Fibroblast of skin of back (primary cell): ENCODE measurements around the gene PRSS53. TPM values are rescaled to one million over a fixed set of nuclear protein-coding genes. Genes with fewer than 3 reads are reported as not detected.
"Not testable (repeated sequence)": the region's sequence is repeated elsewhere in the genome, so short reads cannot be mapped to it uniquely, and the experiment has no call there.

Experiments
- DNase-seq: peaks from one replicate; pipeline ENCODE4 v3.0.0-alpha.2; 2013
- polyA plus RNA-seq, 2 experiments: library from polyadenylated mRNA; unstranded; fragments of 120-200 nt; gene quantifications; one replicate each; pipeline ENCODE4 v1.2.1, GENCODE V29; 2013; ENCODE audit not compliant: insufficient read length in 2 of 2

The PRSS53 gene
- polyA plus RNA-seq (2013, experiment 1 of 2; ENCODE audit: insufficient read length) = 3.3 TPM
- polyA plus RNA-seq (2013, experiment 2 of 2; ENCODE audit: insufficient read length) = 3.0 TPM

- DNase-seq = no peak
Measured at GRCh38 chr16:31088459-31089183, at the start of gene PRSS53. Gene PRSS53, minus strand, starts transcription at chr16:31088943. Its CDS starts 134 bp downstream, at chr16:31088809.

DNA sequence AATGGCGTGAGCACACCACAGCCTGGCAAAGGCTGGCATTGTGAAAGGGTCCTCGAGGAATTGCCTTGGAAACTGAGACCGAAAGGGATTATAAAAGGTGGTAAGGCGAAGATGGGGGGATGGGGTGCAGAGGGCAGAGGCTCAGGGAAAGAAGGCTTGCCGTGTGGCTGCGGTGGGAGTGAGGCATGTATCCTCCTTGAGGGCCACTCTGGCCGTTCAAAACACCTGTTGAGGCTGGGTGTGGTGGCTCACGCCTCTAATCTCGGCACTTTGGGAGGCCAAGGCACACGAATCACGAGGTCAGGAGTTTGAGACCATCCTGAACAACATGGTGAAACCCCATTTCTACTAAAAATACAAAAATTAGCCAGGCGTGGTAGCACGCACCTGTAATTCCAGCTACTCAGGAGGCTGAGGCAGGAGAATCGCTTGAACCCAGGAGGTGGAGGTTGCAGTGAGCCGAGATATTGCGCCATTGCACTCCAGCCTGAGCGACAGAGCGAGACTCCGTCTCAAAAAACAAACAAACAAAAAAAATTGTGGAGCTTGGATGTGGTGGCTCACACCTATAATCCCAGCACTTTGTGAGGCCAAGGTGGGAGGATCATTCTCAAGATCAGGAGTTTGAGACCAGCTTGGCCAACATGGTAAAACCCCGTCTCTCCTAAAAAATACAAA, 48.2 kb upstream of the PRSS53 start:
- DNase-seq = not testable (repeated sequence)

- DNase-seq = no peak
Measured at GRCh38 chr16:31136287-31136662, 47.5 kb upstream of the PRSS53 start.

DNA sequence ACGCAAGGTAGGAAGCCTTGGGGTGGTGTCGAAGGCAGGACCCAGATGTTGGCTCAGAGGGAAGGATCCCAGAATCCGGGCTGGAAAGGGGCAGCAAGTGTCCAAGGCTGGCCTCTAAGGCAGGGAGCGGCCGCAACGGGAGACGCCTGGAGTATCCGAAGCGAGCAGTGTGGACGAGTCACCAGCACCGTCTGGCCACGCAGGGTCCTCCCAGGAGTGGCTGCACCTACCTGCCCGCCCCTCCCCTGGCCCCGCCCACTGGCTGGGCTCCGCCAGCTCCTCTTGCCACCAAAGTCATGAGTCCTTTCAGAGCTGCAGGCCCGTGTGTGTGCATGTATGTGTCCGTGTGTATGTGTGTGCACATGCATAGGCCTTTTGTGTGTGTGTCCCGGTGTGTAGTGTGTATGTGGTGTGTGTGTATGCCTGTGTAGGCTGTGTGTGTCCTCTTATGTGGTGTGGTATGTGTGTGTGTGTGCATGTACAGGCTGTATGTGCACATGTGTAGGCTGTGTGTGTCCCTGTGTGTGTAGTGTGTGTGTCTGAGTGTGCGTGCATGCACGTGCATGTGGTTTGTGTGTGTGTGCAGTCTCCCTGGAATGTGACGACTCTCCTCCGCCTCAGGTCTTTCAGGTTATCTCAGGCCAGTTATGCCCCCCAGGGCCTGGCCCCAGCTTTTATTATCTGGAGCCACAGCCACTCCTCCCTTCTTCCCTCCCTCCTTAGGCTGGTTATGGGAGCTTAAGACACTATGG, 47.0 kb upstream of the PRSS53 start, which contains the start of gene PRSS8:
PRSS8 (minus strand) TSS at position 193 of the 752 bp plus-strand sequence. CDS start 229 bp downstream, outside the sequence.
- DNase-seq = no peak

- no peak for DNase-seq
Measured at GRCh38 chr16:31134625-31135534, 46.1 kb upstream of the PRSS53 start.

DNA sequence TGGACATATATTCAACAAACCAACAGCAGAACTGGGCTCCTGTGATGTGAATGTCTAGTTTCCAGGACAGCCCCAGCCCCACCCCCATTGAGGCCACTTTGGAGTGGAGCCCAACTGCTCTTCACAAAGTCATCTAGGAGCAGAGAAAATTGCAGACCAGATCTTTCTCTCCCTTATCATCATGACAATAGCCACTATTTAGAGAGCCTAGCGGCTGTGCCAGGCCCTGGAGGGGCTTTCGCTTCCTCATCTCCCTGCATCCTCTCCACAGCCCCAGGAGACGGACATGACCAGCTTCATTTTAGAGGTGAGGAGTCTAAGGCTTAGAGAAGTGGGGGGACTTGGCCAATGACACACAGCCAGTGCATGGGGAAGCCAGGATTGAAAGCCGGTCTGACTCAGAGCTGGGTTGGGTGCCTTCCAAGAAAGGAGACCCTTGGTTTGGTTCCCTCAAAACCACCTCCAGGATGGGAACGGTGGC, 45.4 kb upstream of the PRSS53 start:
- DNase-seq = no peak

GRCh38 chr16:31133046-31133501, 44.3 kb upstream of the PRSS53 start:
- no peak for DNase-seq

- no peak for DNase-seq
Measured at GRCh38 chr16:31132303-31132979, 43.7 kb upstream of the PRSS53 start.

- no peak for DNase-seq
Measured at GRCh38 chr16:31131841-31132271, 43.1 kb upstream of the PRSS53 start.

DNA sequence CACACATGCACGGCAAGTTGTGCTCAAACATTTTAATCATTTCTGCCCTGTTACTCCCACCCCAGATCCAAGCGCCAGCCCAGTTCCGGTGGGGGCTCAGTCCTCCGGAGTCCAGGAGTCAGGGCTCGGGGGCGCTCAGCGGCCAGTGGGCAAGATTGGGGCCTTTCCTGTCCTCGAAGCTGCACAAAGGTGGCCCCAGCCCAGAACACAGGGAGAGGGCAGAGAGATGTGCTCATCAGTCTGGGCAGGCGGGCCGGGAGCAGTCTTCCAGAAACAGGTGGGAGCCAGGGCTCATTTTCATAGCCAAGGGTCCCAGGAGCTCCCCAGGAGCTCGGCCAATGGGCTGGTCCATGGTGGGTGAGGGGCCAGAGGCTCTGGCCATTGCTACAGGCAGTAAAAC, 42.7 kb upstream of the PRSS53 start:
- no peak for DNase-seq

DNA sequence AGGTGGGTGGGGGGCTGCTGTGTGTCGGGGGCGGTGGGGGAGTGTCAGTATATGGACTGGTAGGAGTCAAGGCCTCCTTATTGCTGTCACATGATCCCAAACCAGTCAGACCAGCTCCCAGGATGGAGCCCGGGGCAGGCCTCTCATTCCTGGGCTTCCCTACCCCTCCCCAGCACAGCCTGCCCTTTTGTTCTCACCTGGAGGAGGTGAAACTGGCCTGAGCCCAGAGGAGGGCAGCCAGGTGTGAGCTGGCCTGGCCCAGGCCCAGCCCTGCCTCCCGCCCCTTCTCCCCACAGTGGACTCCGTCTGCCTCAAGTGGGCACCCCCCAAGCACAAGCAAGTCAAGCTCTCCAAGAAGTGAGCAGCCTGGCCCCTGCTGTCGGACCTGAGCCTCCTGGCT, 42.2 kb upstream of the PRSS53 start:
- DNase-seq = no peak

DNA sequence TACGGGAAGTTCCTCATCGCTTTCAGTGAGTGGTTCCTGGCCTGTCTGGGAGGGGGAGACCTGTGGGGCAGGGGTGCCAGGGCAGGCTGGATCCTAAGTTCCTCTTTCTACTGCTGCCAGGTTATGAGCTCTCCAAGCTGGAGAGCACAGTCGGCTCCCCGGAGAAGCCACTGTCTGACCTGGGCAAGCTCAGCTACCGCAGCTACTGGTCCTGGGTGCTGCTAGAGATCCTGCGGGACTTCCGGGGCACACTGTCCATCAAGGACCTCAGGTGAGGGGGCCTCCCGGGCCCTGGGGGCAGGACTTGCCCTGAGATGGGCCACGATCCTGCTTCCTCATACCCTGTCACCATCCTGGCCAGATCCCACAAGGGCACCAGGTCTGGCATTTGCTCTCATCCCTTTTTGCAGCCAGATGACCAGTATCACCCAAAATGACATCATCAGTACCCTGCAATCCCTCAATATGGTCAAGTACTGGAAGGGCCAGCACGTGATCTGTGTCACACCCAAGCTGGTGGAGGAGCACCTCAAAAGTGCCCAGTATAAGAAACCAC, 41.7 kb upstream of the PRSS53 start:
- no peak for DNase-seq

DNA sequence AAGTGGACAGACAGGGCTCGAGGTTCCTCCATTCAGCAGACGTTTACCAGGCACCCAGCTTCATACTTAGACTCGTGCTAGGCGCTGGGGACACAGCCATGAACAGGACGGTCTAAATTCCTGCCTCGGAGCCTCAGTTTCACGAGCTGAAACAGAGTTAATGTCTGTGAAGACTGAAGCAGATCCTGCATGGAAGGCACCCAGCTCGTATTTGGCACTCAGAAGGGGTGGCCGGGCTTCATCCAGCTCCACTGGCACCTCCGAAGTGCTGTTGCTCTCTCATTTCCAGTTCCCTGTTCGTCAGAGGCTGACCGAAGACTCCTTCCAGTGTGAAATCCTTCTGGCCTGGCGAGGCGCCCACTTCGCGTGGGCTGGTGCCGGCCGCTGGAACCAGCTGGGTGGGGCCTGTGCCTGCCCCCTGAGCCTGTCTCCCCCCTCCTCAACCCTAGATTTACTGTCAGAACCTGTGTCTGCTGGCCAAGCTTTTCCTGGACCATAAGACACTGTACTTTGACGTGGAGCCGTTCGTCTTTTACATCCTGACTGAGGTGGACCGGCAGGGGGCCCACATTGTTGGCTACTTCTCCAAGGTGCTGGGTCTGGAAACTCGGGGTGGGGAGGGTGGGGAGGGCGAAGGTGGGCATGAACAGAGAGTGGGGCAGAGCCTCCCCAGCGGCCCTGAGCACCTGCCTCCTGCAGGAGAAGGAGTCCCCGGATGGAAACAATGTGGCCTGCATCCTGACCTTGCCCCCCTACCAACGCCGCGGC, 41.0 kb upstream of the PRSS53 start:
- DNase-seq = no peak

DNA sequence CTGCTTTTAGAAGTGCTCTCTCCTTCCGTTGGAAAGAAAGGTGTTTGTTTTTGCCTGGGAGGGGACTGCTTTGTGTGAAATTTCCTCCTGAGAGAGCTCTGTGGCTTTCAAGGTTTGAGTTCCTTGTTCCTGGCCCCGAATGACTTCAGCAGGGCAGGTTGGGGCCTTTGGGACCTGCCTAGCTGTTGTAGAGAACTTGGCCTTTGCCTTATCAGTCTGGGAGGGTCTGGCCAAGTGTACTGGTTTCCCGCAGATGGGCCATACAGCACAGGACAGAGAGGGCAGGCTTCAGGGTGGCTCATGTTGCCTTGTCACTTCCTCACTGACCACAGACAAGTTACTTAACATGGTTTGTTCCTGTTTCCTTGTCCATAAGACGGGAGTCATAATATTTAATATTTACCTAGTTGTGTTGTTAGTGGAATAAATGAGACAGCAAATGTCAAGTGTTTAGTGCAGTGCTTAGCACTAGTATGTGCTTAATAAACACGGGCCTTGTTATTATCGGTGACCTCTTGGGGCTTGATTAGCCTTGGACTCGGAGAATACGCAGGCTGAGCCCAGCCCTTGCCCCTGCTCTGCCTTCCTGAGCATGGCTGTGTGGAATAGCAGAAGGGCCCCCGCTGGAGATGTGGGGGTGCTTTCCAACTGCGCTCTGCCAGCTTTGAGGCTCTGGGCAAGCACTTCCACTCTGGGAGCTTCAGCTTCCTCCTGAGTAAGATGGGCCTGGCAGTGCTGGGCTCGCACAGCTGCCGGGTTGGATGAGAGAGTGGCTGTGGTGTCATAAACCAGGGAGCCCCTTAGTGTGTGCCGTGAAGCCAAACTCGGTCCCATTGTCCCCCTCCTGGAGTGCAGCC, 40.2 kb upstream of the PRSS53 start:
- DNase-seq = no peak

DNA sequence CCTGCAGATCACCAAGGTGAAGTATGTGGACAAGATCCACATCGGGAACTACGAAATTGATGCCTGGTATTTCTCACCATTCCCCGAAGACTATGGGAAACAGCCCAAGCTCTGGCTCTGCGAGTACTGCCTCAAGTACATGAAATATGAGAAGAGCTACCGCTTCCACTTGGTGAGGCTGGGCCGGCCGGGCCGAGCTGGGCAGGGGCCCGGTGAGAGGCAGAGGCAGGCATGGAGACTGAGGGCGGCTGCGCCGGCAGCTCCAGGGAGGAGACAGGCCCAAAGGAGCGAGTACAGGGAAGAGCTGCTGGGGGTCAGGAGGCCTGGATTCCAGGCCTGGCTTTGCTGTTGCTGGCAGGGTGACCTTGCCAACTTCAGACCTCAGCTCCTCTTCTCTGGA, 38.4 kb upstream of the PRSS53 start:
- no peak for DNase-seq

DNA sequence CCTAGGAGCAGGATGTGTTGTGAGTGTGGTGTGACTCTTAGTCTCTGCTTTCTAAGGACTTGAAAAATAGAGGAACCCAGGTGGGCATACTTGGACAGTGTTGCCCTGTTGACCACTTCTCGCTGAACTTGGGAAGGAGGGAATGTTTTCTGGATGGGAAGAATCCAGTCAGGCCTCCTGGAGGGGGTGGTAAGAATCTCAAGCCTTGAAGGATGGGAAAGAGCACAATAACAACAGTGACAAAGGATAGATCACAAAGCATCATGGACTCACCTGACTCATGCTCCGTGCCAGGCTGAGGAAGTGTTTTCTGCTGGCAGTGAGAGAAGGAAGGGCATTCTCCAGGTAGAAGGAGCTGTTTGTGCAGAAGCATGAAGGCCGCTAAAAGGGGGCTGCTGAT, 37.1 kb upstream of the PRSS53 start:
- DNase-seq = no peak

DNA sequence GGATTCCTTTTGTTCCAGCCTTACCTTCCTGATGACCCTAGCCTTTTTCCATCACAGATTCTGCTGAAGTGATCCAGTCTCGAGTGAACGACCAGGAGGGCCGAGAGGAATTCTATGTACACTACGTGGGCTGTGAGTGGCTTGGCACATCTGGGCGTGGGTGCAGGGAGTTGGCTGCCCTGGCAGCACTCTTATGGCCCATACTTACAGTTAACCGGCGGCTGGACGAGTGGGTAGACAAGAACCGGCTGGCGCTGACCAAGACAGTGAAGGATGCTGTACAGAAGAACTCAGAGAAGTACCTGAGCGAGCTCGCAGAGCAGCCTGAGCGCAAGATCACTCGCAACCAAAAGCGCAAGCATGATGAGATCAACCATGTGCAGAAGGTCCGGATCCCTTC, 31.4 kb upstream of the PRSS53 start:
- DNase-seq = no peak

DNA sequence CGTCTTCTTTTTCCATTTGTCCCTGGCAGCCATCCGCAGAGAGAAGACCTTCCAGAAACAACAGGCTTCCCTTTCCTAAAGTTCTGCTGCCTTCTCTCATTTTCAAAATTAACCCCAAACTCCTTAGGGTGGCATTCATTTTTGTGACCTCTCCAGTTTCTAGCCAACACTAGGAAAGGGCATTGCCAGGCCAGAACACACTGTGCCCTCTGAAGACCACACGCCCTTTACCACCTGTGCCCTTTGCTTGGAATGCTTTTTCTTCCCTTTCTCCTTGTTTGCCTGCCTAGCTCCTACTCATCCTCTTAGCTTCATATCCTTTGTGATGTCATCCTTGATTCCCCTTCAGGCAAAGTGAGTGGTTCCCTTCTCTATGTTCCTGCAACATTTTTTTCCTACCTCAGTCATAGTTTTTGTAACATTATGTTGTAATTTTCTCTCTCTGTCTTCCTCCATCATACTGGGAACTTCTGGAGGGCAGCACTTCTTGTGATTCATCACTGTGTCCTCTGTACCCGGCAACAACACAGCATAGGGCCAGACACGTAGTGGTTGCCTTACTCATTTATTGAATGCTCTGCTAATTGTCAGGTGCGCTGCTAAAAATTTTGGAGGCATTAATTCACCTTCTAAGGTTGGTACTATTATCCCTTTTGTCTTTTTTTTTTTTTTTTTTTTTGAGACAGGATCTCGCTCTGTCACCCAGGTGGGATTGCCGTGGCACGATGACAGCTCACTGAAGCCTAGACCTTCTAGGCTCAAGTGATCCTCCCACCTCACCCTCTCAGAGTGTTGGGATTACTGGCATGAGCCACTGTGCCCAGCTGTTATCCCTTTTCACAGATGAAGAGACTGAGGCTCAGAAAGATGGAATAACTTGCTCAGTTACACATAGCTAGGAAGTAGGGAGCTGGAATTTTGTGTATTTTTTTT, 29.7 kb upstream of the PRSS53 start:
- DNase-seq = peak; percentile 48
